SH-SY5Y (cell line): ENCODE data around the gene FBP2.

ENCODE experiments used
- GATA2 ChIP-seq: IDR thresholded peaks from 2 replicates; pipeline ENCODE4 v1.6.1; 2011; ENCODE audit warnings: mild to moderate bottlenecking, low read depth, low read length
- GATA3 ChIP-seq: IDR thresholded peaks from 2 replicates; pipeline ENCODE4 v1.6.1; 2011; ENCODE audit warnings: low read depth, mild to moderate bottlenecking, low read length, moderate library complexity

DNA sequence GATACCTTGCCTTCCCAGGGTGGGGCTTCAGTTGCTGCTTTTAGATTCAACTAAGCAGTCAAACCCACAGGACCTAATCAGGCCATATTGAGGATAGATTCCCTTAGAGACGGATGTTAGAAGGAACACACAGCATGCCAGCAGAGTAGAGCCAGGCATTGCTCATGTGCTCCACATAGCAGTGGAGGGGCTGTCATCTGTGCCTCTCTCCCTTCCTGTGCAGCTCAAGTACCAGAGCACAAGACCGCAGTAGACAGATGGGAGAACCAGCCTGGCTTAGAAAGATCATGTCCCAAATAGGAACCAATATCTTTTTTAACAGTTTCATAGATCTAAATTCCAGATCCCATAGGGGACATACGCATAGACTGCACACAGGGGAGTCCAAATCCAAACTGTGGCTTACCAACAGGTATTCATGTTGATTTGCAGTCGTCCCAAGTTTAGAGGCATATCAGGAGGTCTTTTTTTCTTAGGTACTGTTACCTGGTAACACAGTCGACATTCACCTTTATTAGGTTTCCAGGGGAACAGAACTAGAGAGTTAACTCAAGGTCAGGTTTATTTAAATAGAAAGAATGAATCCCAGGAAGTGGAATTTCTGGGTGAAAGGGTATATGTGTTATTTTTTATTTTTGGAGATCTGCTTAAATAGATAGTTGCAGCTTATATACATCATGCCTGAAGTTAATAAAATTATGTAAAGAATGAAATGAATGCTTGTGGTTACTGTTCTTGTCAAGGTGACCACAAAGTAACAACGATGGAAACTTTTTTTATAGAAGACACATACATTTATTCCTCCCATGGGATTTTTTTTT lies 82.3 kb downstream of the FBP2 start:
- TF ChIP-seq GATA3 = no peak
- no peak for TF ChIP-seq GATA2
